ENCODE data around the gene INO80B. TPM values are rescaled to one million over a fixed set of nuclear protein-coding genes. Genes with fewer than 3 reads are reported as not detected.
"Not testable (repeated sequence)": the region's sequence is repeated elsewhere in the genome, so short reads cannot be mapped to it uniquely, and the experiment has no call there.

INO80B gene
- total and polyA plus RNA-seq, 8 donors: 4.7 to 52.2 (median 32.2) TPM; not detected in 1

- TF ChIP-seq POLR2AphosphoS5 (IDR thresholded peaks at IDR 0.05) (no peak), EP300 (IDR thresholded peaks at IDR 0.05) (no peak), POLR2A (IDR thresholded peaks at IDR 0.05) (no peak), CTCF (IDR thresholded peaks at IDR 0.05) (no peak)
Observed at GRCh38 chr2:74419345-74419744, 35.5 kb upstream of the INO80B start.

GRCh38 chr2:74420006-74420405 lies 34.9 kb upstream of the INO80B start:
- H3K27me3 ChIP-seq: peaks cover 0 to 12% (median 3%) of the 10 kb centered on the region in 3 donors
- peaks cover 12 to 32% (median 31%) of the 10 kb centered on the region in 4 donors for H3K4me1 ChIP-seq
- WGBS, 5 donors: 76 to 88% (median 80%) methylated on average over 2 of the region's 2 CpGs
- intact Hi-C loops (cut with DNase I; ENCODE audit: low total_unique reads): no loop called here
- H3K9me3 ChIP-seq: no peaks in the 10 kb centered on the region
- no peak overlapping the region for H3K27ac ChIP-seq
- peaks cover 0 to 6% (median 4%) of the 10 kb centered on the region in 4 donors for H3K36me3 ChIP-seq
- DNase-seq: peak in 1 of 2 donors; percentile 0
- no peak for TF ChIP-seq CTCF (IDR thresholded peaks at IDR 0.05)
- TF ChIP-seq EP300 (IDR thresholded peaks at IDR 0.05): no peak
- TF ChIP-seq POLR2AphosphoS5 (IDR thresholded peaks at IDR 0.05): no peak
- no peak for TF ChIP-seq POLR2A (IDR thresholded peaks at IDR 0.05)
- H3K4me3 ChIP-seq: no peak overlapping the region

More at GRCh38 chr2:74419345-74419744, 35.5 kb upstream of the INO80B start:
- no peak for DNase-seq
- Histone ChIP-seq H3K27me3 (peaks cover 0 to 18% (median 8%) of the 10 kb centered on the region in 3 donors), H3K27ac (no peak overlapping the region), H3K36me3 (no peaks in the 10 kb centered on the region), H3K4me3 (no peak overlapping the region), H3K9me3 (no peaks in the 10 kb centered on the region), H3K4me1 (peaks cover 19 to 38% (median 38%) of the 10 kb centered on the region in 4 donors)
- intact Hi-C loops (cut with DNase I; ENCODE audit: low total_unique reads): no loop called here
- WGBS, 5 donors: 88 to 93% (median 92%) methylated on average over 1 of the region's 1 CpG

GRCh38 chr2:74420443-74421103 lies 34.3 kb upstream of the INO80B start:
- WGBS, 5 donors: 75 to 81% (median 77%) methylated on average over 19 of the region's 19 CpGs
- H3K27me3 ChIP-seq; intact Hi-C loops (cut with DNase I; ENCODE audit: low total_unique reads); H3K9me3 ChIP-seq: not testable (repeated sequence)
- peaks cover 9 to 26% (median 26%) of the 10 kb centered on the region in 4 donors for H3K4me1 ChIP-seq
- peak overlapping the region in 3 of 5 donors; percentile 62 to 77 (median 75) for H3K27ac ChIP-seq
- H3K36me3 ChIP-seq: peaks cover 2 to 12% (median 9%) of the 10 kb centered on the region in 4 donors
- H3K4me3 ChIP-seq: peak overlapping the region; percentile 64 to 82 (median 72)
- DNase-seq: peak in 1 of 2 donors; percentile 5

- TF ChIP-seq EP300 (IDR thresholded peaks at IDR 0.05) (no peak), CTCF (IDR thresholded peaks at IDR 0.05) (no peak), POLR2A (IDR thresholded peaks at IDR 0.05) (peak in 1 of 4 donors; percentile 14), POLR2AphosphoS5 (IDR thresholded peaks at IDR 0.05) (peak; percentile 8 to 86 (median 77))
- WGBS, 5 donors: 0% methylated on average over 20 to 57 of the region's 57 CpGs
- Histone ChIP-seq H3K36me3 (peaks cover 2 to 20% (median 17%) of the 10 kb centered on the region in 4 donors), H3K27me3 (no peaks in the 10 kb centered on the region), H3K4me1 (peaks cover 4 to 20% (median 19%) of the 10 kb centered on the region in 4 donors), H3K4me3 (peak within 1 kb of the TSS; percentile 64 to 82 (median 72)), H3K9me3 (no peaks in the 10 kb centered on the region), H3K27ac (peak within 1 kb of the TSS; percentile 62 to 84 (median 75))
- peak; percentile 89 to 97 for DNase-seq
- intact Hi-C loops (cut with DNase I; ENCODE audit: low total_unique reads): no loop called here
Observed at GRCh38 chr2:74421221-74421870, 33.5 kb upstream of the INO80B start, which contains the start of the genes C2orf81 and WDR54. C2orf81 (minus strand) TSS chr2:74421619; CDS start chr2:74421560, 59 bp downstream. WDR54 (plus strand) TSS chr2:74421730; CDS start chr2:74422154, 424 bp downstream.
